ENCODE measurements around the gene SMIM10.
"Not testable (repeated sequence)": the region's sequence is repeated elsewhere in the genome, so short reads cannot be mapped to it uniquely, and the experiment has no call there.

GRCh38 chrX:135030207-135030963, 39.6 kb downstream of the SMIM10 start:
- TF ChIP-seq CTCF (IDR thresholded peaks at IDR 0.05; ENCODE audit: borderline replicate concordance, extremely low read depth, low read length, poor library complexity, severe bottlenecking); EZH2 (IDR thresholded peaks at IDR 0.05; ENCODE audit: borderline replicate concordance, low read depth, low read length, severe bottlenecking): not testable (repeated sequence)
